IMR-90 (cell line): ENCODE results near the gene TBC1D12. TPM values are rescaled to one million over a fixed set of nuclear protein-coding genes. Genes with fewer than 3 reads are reported as not detected.
A peak's percentile ranks its signal among the peaks of the same experiment; 100 is the strongest.

ENCODE experiments used
- ATAC-seq: fragments of 200-7000 bp; cut with Tn5 transposase; 2 replicates; pipeline ENCODE4 v1.9.1; 2020; ENCODE audit warnings: low read depth, mild to moderate bottlenecking, moderate library complexity
- Bru-seq: library from RNA; stranded (reverse); fragments of 400-500 nt; gene quantifications from one replicate; lab custom pipeline; 2021; lab: Mats Ljungman, UMichigan
- BruChase-seq, 2 experiments: library from RNA; stranded (reverse); fragments of 400-500 nt; gene quantifications; one replicate each; lab custom pipeline; 2021; lab: Mats Ljungman, UMichigan
- BruUV-seq: library from RNA; stranded (reverse); fragments of 400-500 nt; replicated peaks from 2 replicates; lab custom pipeline; 2021; lab: Mats Ljungman, UMichigan
- CTCF ChIA-PET: fragments of 300-600 bp; formaldehyde crosslinking; extraction: SDS; loops from one replicate; lab custom pipeline; 2021; ENCODE audit warnings: antibody characterized with exemption; lab: Yijun Ruan, JAX
- POLR2A ChIA-PET: fragments of 300-600 bp; sonication (Branson Sonifier 250); formaldehyde crosslinking; loops from one replicate; lab custom pipeline; 2022; ENCODE audit warnings: antibody characterized with exemption; ENCODE audit not compliant: unreplicated experiment; lab: Charles Lee
- DNase-seq: peaks from one replicate; pipeline ENCODE4 v3.0.0; 2013
- H2AFZ ChIP-seq: replicated peaks from 2 replicates; pipeline ENCODE3; 2013; ENCODE audit warnings: low read length, mild to moderate bottlenecking; ENCODE audit not compliant: poor library complexity
- H2AK5ac ChIP-seq: 2 replicates; pipeline ENCODE4 v1.6.1; 2013; ENCODE audit warnings: low read depth, low read length, inconsistent platforms
- H2AK9ac ChIP-seq: replicated peaks from 2 replicates; pipeline ENCODE3; 2013; ENCODE audit warnings: mild to moderate bottlenecking, low read depth, low read length, moderate library complexity; ENCODE audit not compliant: poor library complexity
- H2BK120ac ChIP-seq: 2 replicates; pipeline ENCODE4 v1.6.1; 2013; ENCODE audit warnings: low read depth, low read length, inconsistent platforms
- H2BK15ac ChIP-seq: 3 replicates; pipeline ENCODE4 v1.6.1; 2013; ENCODE audit warnings: low read depth, low read length, inconsistent platforms
- H2BK20ac ChIP-seq: 2 replicates; pipeline ENCODE4 v1.6.1; 2013; ENCODE audit warnings: low read depth, mild to moderate bottlenecking, inconsistent platforms, low read length, moderate library complexity
- H2BK5ac ChIP-seq: 2 replicates; pipeline ENCODE4 v1.6.1; 2013; ENCODE audit warnings: mild to moderate bottlenecking, low read depth, low read length, inconsistent platforms; ENCODE audit not compliant: poor library complexity, severe bottlenecking
- H3K14ac ChIP-seq: replicated peaks from 2 replicates; pipeline ENCODE4 v1.6.1; 2013; ENCODE audit warnings: low read depth, low read length, inconsistent platforms
- H3K18ac ChIP-seq: 2 replicates; pipeline ENCODE4 v1.6.1; 2013; ENCODE audit warnings: low read depth, low read length, control low read depth
- H3K23ac ChIP-seq: 2 replicates; pipeline ENCODE4 v1.6.1; 2013; ENCODE audit warnings: low read depth, low read length, inconsistent platforms
- H3K27ac ChIP-seq: 2 replicates; pipeline ENCODE4 v1.5.1; 2013; ENCODE audit warnings: mild to moderate bottlenecking, control low read depth, low read length; ENCODE audit not compliant: insufficient read depth
- H3K27me3 ChIP-seq: 2 replicates; pipeline ENCODE4 v1.6.1; 2013; ENCODE audit warnings: low read length; ENCODE audit not compliant: control insufficient read depth, insufficient read depth
- H3K36me3 ChIP-seq: 2 replicates; pipeline ENCODE4 v1.6.1; 2013; ENCODE audit warnings: low read length, mixed read lengths; ENCODE audit not compliant: control insufficient read depth, insufficient read depth
- H3K4ac ChIP-seq: 2 replicates; pipeline ENCODE4 v1.6.1; 2013; ENCODE audit warnings: low read depth, low read length, inconsistent platforms
- H3K4me1 ChIP-seq: 2 replicates; pipeline ENCODE4 v1.6.1; 2013; ENCODE audit warnings: low read length, mixed read lengths; ENCODE audit not compliant: control insufficient read depth, insufficient read depth
- H3K4me2 ChIP-seq: 2 replicates; pipeline ENCODE4 v1.6.1; 2013; ENCODE audit warnings: low read depth, mild to moderate bottlenecking, control low read depth, low read length, moderate library complexity
- H3K4me3 ChIP-seq: 2 replicates; pipeline ENCODE4 v1.5.1; 2013; ENCODE audit warnings: low read depth, mild to moderate bottlenecking, control low read depth, low read length, moderate library complexity; ENCODE audit not compliant: insufficient read depth
- H3K56ac ChIP-seq: 2 replicates; pipeline ENCODE4 v1.6.1; 2013; ENCODE audit warnings: low read length, inconsistent platforms; ENCODE audit not compliant: insufficient read depth; ENCODE audit errors: extremely low read depth
- H3K79me1 ChIP-seq, 2 experiments: 2 replicates each; pipeline ENCODE4 v1.6.1; 2013; ENCODE audit warnings: low read length in 2 of 2, inconsistent platforms in 1 of 2, low read depth in 1 of 2
- H3K9ac ChIP-seq: 2 replicates; pipeline ENCODE4 v1.6.1; 2013; ENCODE audit warnings: low read depth, low read length, control low read depth
- H3K9me1 ChIP-seq: 2 replicates; pipeline ENCODE4 v1.6.1; 2013; ENCODE audit warnings: low read length, inconsistent platforms; ENCODE audit not compliant: insufficient read depth
- H3K9me3 ChIP-seq: 2 replicates; pipeline ENCODE4 v1.6.1; 2013; ENCODE audit warnings: low read length; ENCODE audit not compliant: control insufficient read depth, insufficient read depth
- H4K20me1 ChIP-seq: 2 replicates; pipeline ENCODE4 v1.6.1; 2013; ENCODE audit warnings: low read length, inconsistent platforms; ENCODE audit not compliant: insufficient read depth
- H4K5ac ChIP-seq: 2 replicates; pipeline ENCODE4 v1.6.1; 2013; ENCODE audit warnings: mild to moderate bottlenecking, low read depth, low read length, control low read depth
- H4K8ac ChIP-seq, 2 experiments: 2 replicates each; pipeline ENCODE4 v1.6.1; 2013; ENCODE audit warnings: low read depth in 2 of 2, low read length in 2 of 2, control low read depth in 1 of 2, inconsistent platforms in 1 of 2
- H4K91ac ChIP-seq: 2 replicates; pipeline ENCODE4 v1.6.1; 2013; ENCODE audit warnings: low read depth, low read length, inconsistent platforms; ENCODE audit not compliant: insufficient read depth
- MAFK ChIP-seq: IDR thresholded peaks from 2 replicates; pipeline ENCODE4 v1.6.1; 2012; ENCODE audit warnings: low read depth, low read length, improper control_type of control experiment
- MAZ ChIP-seq: IDR thresholded peaks from 2 replicates; pipeline ENCODE4 v1.6.1; 2012; ENCODE audit warnings: low read depth, mild to moderate bottlenecking, low read length, improper control_type of control experiment, moderate library complexity, borderline replicate concordance
- NFE2L2 ChIP-seq: fragments of 150-350 bp; IDR thresholded peaks from 2 replicates; pipeline ENCODE4 v1.6.1; 2016; ENCODE audit warnings: low read depth, mild to moderate bottlenecking, low read length
- POLR2A ChIP-seq: IDR thresholded peaks from 2 replicates; pipeline ENCODE4 v1.6.1; 2012; ENCODE audit warnings: mild to moderate bottlenecking, low read depth, low read length
- RAD21 ChIP-seq: IDR thresholded peaks from 2 replicates; pipeline ENCODE4 v1.6.1; 2012; ENCODE audit warnings: low read length, improper control_type of control experiment
- RCOR1 ChIP-seq: IDR thresholded peaks from 2 replicates; pipeline ENCODE4 v1.6.1; 2012; ENCODE audit warnings: mild to moderate bottlenecking, low read length, improper control_type of control experiment; ENCODE audit not compliant: insufficient replicate concordance
- SMC3 ChIP-seq: fragments of 150-350 bp; IDR thresholded peaks from 2 replicates; pipeline ENCODE4 v1.6.1; 2016; ENCODE audit warnings: low read depth, mild to moderate bottlenecking, antibody characterized with exemption, low read length, moderate library complexity
- USF2 ChIP-seq: fragments of 150-350 bp; IDR thresholded peaks from 2 replicates; pipeline ENCODE4 v1.6.1; 2017; ENCODE audit warnings: mild to moderate bottlenecking, antibody characterized with exemption, low read length, low read depth
- WGBS, 2 experiments: methylation state at CpG; one replicate each; pipeline versions ENCODE4 v1.1.5 to v1.1.7; 2013; ENCODE audit warnings: missing lambda C conversion rate in 2 of 2; ENCODE audit not compliant: insufficient read length in 1 of 2; ENCODE audit errors: extremely low coverage in 2 of 2; 5-methylcytosine and 5-hydroxymethylcytosine counted together
- dilution Hi-C: fragments of 300-500 bp; cut with HindIII; formaldehyde crosslinking; loops from one replicate; pipeline ENCODE4 v1.14.3; 2018; ENCODE audit warnings: low sequenced_read_pairs; ENCODE audit not compliant: unreplicated experiment
- in situ Hi-C: fragments of 300-500 bp; cut with MboI; formaldehyde crosslinking; loops from 3 replicates; pipeline ENCODE4 v1.14.3; 2019; ENCODE audit warnings: low sequenced_read_pairs, inconsistent platforms, mixed read lengths
- intact Hi-C: fragments of 100-400 bp; cut with micrococcal nuclease; formaldehyde crosslinking; loops from 2 replicates; pipeline ENCODE4 v1.10.0; 2022
- long read RNA-seq: library from polyadenylated mRNA; unstranded; transcript quantifications from one replicate; pipeline ENCODE4 v2.0.0, GENCODE V29; 2021; ENCODE audit not compliant: unreplicated experiment
- polyA plus RNA-seq, 3 experiments: library from polyadenylated mRNA; depleted of rRNA; stranded (reverse); fragments of >200 nt; gene quantifications; 2 replicates each; pipeline ENCODE4 v1.2.3, GENCODE V29; 2012; ENCODE audit warnings: low replicate concordance in 1 of 3
- total RNA-seq: library from RNA; depleted of rRNA; stranded (reverse); fragments of >200 nt; gene quantifications from 2 replicates; pipeline ENCODE4 v1.2.3, GENCODE V29; 2012; rRNA removed

TBC1D12 gene
- total RNA-seq (5.4 and 8.1 TPM in 2 replicates), polyA plus RNA-seq (2012; rRNA removed) (1.8 and 1.9 TPM in 2 replicates), Bru-seq, nascent RNA (percentile 71 among the genes with signal in this experiment), BruChase-seq, experiment 1, labeled RNA remaining after a 6-hour chase (percentile 71 among the genes with signal in this experiment), BruChase-seq, experiment 2, labeled RNA remaining after a 2-hour chase (percentile 66 among the genes with signal in this experiment)
- polyA plus RNA-seq (2012; cell fraction: cytosol; rRNA removed): 0.61 and 0.84 TPM in 2 replicates
- polyA plus RNA-seq (2012; cell fraction: nucleus; rRNA removed; ENCODE audit: low replicate concordance): 1.3 and 4.2 TPM in 2 replicates
- long read RNA-seq, full-length matches to known transcripts: 2 of 13 reads
- long read RNA-seq, partial matches to known transcripts: 7 of 13 reads
- long read RNA-seq, other reads (novel, unspliced or antisense): 4 of 13 reads

DNA sequence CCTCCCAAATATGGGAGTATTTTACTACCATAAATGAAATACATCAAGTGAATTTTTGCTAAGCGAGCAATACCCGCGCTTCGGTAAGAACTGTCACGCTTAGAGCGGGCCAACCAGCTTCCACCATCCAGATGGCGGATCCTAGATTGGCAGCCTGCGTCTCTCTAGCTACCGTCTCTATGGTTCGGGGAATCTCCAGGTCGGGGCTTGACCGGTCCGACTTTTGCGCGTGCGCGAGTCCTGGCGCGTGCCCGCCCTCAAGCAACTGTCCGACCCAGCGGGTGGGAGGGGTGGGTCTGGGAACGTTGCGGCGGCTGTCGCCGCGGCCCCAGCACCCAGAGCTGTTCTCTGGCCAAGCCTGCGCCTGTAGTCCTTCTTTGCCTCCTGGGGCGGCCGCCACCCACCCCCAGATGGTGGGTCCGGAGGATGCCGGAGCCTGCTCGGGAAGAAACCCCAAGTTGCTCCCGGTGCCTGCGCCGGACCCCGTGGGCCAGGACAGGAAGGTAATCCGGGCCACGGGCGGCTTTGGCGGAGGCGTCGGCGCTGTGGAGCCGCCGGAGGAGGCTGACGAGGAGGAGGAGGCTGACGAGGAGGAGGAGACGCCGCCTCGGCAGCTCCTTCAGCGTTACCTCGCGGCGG lies at the start of gene TBC1D12:
Gene TBC1D12, plus strand, starts transcription at position 338 of the 639 bp plus-strand sequence. Its CDS starts 73 bp downstream, at position 411.
- CTCF ChIA-PET: no interaction called here
- Histone ChIP-seq H2BK15ac (peak within 1 kb of the TSS; percentile 46; the same call in 1 of the 3 replicates), H2AK9ac (peak within 1 kb of the TSS; percentile 67), H3K9me1 (no peaks in the 10 kb centered on the region; the same call in 1 of the 2 replicates), H3K4me2 (peak within 1 kb of the TSS; percentile 63), H2AK5ac (no peak within 1 kb of the TSS), H3K56ac (peak within 1 kb of the TSS; percentile 59; the same call in 1 of the 2 replicates), H2AFZ (peak within 1 kb of the TSS; percentile 97), H3K79me1 (peaks cover 0 to 25% of the 10 kb centered on the region in 2 experiments; a peak in 2 of 4 replicates), H4K5ac (peak within 1 kb of the TSS; percentile 87), H3K27me3 (no peaks in the 10 kb centered on the region), H3K4me3 (peak within 1 kb of the TSS; percentile 83), H4K91ac (peak within 1 kb of the TSS; percentile 48; the same call in 1 of the 2 replicates), H3K9ac (peak within 1 kb of the TSS; percentile 79), H3K4me1 (no peaks in the 10 kb centered on the region), H2BK5ac (peak within 1 kb of the TSS; percentile 87), H4K8ac (peak within 1 kb of the TSS; percentile 82 to 100), H3K9me3 (no peaks in the 10 kb centered on the region), H3K18ac (no peak within 1 kb of the TSS; the same call in none of the 2 replicates), H3K27ac (peak within 1 kb of the TSS; percentile 90), H3K36me3 (no peaks in the 10 kb centered on the region), H4K20me1 (no peaks in the 10 kb centered on the region), H2BK20ac (peak within 1 kb of the TSS; percentile 16; the same call in 1 of the 2 replicates), H3K14ac (peak within 1 kb of the TSS; percentile 53), H3K4ac (peak within 1 kb of the TSS; percentile 62; the same call in 1 of the 2 replicates), H3K23ac (peak within 1 kb of the TSS; percentile 5; the same call in 1 of the 2 replicates), H2BK120ac (peak within 1 kb of the TSS; percentile 63)
- dilution Hi-C loops: no loop called here
- no TSS peak for BruUV-seq
- DNase-seq: peak; percentile 97
- 2% methylated on average over 19 of the region's 56 CpGs; no CpG with 5 or more reads in 1 of the 2 experiments for WGBS, 2 experiments
- TF ChIP-seq USF2 (no peak), RAD21 (no peak), MAFK (peak; percentile 61), NFE2L2 (no peak), RCOR1 (no peak), POLR2A (0 out of 2 replicates have a peak, but pooled peaks have one; percentile 56), MAZ (0 out of 2 replicates have a peak, but pooled peaks have one; percentile 26), SMC3 (no peak)
- intact Hi-C loops: loop anchor here (2.0 kb wide), 3 partner anchors 40 to 142 kb away; partner anchors contain the start of genes HELLS and NOC3L
- POLR2A ChIA-PET: interaction anchor here (0.6 to 0.7 kb wide), 2 partner anchors 27 to 35 kb away, joined by 3 to 7 read pairs; no protein-coding TSS in a partner anchor
- in situ Hi-C loops: no loop called here
- peak; percentile 90 for ATAC-seq
